Activated CD4-positive, alpha-beta T cell treated with anti-CD3 and anti-CD28 coated beads, Interleukin-2, amount 50 U/mL, for 16 hours (primary cell): Measurements from ENCODE around the gene ADAT3.
"Not testable (repeated sequence)": the region's sequence is repeated elsewhere in the genome, so short reads cannot be mapped to it uniquely, and the experiment has no call there.

Experiments used
- DNase-seq: peaks from one replicate; pipeline ENCODE4 v3.0.0-alpha.2; 2020

Gene ADAT3

GRCh38 chr19:1867349-1867724 lies 37.9 kb upstream of the ADAT3 start:
- no peak for DNase-seq

DNA sequence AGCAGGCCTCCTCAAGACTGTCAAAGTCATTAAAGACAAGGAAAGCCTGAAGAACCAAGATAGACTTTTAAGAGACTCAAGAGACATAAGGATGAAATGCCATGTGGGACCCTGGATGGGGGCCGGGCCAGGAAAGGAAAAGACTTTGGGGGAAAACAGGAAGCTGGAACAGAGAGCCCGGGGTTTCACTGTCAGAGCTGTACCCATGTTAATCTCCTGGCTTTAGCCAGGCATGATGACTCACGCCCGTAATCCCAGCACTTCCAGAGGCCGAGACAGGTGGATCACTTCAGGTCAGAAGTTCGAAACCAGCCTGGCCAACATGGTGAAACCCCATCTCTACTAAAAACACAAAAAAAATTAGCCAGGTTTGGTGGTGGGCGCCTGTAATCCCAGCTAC lies 36.2 kb upstream of the ADAT3 start:
- no peak for DNase-seq

GRCh38 chr19:1871140-1871597 lies 34.0 kb upstream of the ADAT3 start:
- DNase-seq: no peak

DNA sequence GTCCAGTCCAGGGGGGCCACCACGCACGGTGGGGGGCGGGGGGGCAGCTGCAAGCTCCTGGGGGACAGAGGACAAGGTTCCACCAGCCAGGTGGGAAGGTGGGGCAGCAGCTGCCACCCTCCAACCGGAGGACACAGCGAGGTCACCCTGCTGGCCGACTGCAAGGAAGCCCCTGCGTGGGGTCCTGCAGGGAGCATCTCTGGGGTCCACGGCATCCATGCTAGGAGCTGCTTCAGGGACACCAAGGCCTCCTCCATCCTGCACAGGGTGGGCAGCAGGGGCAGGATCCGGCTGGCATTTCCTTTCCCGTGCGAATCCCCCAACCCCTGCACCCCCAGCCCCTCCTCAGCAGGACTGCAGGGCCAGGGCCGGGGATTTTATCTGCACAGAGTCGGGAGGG lies 33.6 kb upstream of the ADAT3 start:
- no peak for DNase-seq

GRCh38 chr19:1872807-1873523 lies 32.2 kb upstream of the ADAT3 start:
- DNase-seq: no peak

DNA sequence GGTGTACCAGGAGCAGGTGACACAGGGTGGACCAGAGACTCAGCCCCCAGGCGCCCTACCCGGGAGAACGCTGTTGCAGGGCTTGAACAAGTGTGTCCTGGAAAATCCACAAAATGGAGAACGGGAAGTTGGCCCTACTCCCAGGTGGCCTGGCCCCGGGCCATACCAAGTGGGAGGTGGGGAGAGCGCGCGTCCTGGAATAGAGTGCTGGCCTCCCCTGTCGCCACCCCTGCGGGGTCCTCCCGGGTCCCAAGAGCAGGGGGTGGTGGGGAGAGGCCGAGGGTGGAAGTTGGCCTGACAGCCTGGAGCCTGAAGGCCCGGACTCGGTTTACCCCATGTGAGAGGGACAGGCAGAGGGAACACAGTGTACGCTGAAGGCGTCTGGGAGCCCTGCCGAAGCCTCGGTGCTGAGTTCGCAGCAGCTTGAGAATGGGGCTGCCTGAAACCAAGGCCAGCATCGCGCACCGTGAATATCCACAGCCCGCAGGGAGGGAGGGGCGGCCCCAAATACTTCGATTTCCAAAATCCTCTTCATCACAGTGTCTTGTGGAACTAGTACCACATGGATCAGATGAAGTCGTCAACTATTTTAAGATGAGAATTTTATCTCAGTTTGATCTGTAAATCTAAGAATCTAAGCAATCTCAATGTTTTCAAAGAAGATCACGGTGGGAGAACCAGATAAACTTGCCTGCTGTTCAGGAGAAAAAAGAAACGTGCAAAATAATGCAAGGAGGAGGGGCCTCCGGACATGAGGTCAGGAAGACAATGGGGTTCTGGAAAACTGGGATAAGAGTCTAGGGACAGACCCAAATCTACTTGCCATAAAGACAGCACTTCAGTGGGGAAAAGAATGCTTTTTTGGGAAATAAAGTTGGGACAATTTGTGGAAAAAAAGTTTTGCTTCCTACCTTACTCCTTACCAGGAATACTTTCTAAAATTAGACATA lies 31.4 kb upstream of the ADAT3 start:
- no peak for DNase-seq

- no peak for DNase-seq
Observed at GRCh38 chr19:1874554-1875185, 30.5 kb upstream of the ADAT3 start.

- not testable (repeated sequence) for DNase-seq
Observed at GRCh38 chr19:1875265-1875645, 29.9 kb upstream of the ADAT3 start.

- DNase-seq: peak; percentile 93
Observed at GRCh38 chr19:1875646-1876495, 29.3 kb upstream of the ADAT3 start.

- DNase-seq: not testable (repeated sequence)
Observed at GRCh38 chr19:1876496-1877279, 28.5 kb upstream of the ADAT3 start.

DNA sequence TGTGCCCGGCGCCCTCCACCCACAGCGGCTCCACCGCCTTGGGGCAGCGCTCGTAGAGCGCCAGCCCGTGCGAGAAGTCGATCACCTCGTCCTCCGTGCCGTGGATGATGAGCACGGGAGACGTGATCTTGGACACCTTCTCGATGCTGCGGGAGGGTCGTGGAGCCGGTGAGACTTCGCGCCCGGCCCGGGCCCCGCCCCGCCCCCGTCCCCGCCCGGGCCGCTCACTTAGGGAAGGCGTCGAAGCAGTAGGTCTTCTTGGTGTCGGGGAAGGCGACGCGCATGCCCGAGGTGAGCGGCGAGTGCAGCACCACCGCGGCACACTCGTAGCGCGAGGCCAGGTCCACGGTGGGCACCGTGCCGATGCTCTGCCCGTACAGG lies 27.9 kb upstream of the ADAT3 start:
- not testable (repeated sequence) for DNase-seq

GRCh38 chr19:1878583-1878982 lies 26.6 kb upstream of the ADAT3 start:
- not testable (repeated sequence) for DNase-seq

DNA sequence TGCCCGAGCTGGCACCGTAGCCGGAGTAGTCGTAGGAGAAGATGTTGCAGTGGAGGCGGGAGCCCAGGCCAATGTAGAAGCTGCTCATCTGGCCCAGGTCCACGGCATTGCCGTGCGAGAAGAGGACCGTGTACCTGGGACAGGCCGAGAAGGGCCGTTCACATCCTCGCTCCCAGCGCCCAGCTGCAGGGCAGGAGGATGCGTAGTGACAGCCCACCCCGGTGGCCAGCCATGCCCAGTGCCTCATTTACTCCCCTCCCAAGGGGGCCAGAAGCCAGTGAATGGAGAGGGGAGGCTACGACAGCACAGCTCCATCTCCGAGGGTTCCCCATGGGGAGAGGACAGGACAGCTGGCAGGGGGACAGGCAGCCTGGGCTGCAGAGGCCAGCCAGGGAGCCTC lies 25.2 kb upstream of the ADAT3 start:
- not testable (repeated sequence) for DNase-seq

DNA sequence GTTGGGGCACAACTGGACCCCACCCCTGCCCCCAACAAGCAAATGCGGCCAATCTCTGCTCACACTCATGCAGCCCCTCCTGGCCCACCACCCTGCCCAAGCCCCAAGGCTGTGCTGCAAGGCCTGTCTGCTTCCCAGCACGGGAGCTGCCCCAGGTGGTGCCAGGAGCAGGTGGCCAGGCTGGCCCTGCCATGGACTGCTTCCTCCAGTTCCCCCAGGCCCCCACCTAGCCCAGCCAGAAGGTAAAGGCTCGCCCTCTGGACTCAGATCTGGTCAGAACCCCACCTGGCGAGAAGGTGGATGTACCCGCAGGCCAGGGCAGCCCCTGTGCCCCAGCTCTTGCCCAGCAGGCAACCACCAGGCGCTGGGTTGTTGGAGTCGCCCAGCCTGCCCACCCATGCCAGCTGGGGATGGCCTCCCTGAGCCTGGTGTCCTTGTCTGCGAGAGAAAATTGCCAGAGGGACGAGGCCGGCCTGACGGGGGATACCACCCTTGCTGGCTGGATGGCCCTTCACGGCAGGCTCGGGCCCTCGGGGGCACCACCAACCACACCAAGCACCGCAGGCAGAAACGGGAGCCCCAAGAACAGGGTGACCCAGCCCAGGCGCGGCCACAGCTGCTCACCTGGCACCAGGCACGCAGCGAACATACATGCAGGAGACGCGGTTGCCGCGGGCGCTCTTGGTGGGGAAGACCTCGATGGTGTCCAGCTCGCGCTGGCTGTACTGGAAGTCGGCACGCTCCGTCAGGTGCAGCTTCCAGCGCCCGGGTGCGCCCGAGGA lies 24.4 kb upstream of the ADAT3 start:
- no peak for DNase-seq

- not testable (repeated sequence) for DNase-seq
Observed at GRCh38 chr19:1881393-1882088, 23.7 kb upstream of the ADAT3 start.

DNA sequence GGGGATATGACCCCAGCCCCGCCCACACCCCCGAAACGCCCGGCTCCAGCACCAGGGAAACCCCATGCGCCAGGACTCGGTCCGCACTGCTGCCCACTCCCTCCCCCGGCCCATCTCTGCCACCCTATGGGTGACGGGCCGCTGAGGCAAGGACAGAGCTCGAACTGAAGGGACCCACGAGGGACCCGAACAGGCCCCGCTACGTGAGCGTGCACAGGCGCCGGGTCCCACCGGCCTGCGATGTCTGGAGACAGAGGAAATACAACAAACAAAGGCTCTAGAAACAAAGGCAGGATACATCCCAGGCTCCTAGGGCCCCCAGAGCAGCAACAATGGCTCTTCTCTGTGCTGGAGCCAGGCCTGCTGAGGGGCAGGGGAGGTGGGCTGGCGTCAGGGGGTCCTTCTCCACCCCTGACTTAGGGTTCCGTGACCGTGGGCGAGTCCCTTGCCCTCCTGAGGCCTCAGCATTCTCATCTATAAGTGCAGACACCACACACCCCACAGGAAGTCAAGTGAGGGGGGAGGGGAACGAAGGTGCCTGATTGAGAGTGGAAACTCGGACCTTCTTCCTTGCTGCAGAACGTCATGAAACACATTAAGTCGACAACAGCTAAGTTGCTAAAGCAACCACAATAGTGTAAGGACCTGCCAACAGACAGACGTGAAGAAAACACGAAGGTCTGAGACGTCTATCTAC lies 23.0 kb upstream of the ADAT3 start:
- peak; percentile 84 for DNase-seq

- DNase-seq: no peak
Observed at GRCh38 chr19:1882786-1883692, 22.2 kb upstream of the ADAT3 start.

DNA sequence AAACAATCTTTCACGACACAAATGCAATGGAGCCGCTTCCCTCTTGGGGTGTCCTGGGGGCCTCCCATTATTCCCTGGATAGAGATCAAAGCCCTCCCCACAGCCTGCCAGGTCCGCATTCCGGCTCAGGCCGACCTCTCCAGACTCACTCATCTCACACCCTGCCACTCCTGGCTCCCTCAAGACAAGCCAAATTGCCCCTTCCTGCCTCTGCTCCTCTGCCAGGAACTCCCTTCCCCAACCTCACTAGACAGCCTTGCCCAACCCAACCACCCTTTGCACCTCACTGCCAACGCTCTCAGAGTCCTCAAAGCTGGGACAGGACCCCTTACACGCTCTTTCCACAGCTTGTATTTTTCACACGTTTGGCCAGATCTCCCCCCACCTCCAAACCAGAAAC lies 21.4 kb upstream of the ADAT3 start:
- peak; percentile 43 for DNase-seq
